ENCODE results near the gene NACC2. TPM values are rescaled to one million over a fixed set of nuclear protein-coding genes. Genes with fewer than 3 reads are reported as not detected.

Gene NACC2
- total RNA-seq, 2 donors from 2014 or later, result 24.5 to 55.2 TPM

- Histone ChIP-seq H3K27me3 (replicated peaks; ENCODE audit: insufficient read depth) (no peaks in the 10 kb centered on the region), H3K36me3 (no peaks in the 10 kb centered on the region), H3K9me3 (no peaks in the 10 kb centered on the region), H3K4me3 (peak overlapping the region; percentile 86 to 97), H3K27ac (peak overlapping the region; percentile 82 to 87), H3K4me1 (replicated peaks) (peaks cover 3% of the 10 kb centered on the region)
- DNase-seq (ENCODE audit: low spot score), result no peak
- intact Hi-C loops (cut with DNase I), result loop anchor here (5.0 to 10.0 kb wide), 3 partner anchors 53 to 356 kb away; partner anchors contain the start of gene CAMSAP1
- TF ChIP-seq CTCF (IDR thresholded peaks at IDR 0.05) (no peak), POLR2A (IDR thresholded peaks at IDR 0.05) (peak; percentile 48), POLR2AphosphoS5 (IDR thresholded peaks at IDR 0.05) (no peak)
- under 1% methylated on average over 32 of the region's 74 CpGs for WGBS
Measured at GRCh38 chr9:135960411-135961276, 134.4 kb downstream of the NACC2 start.

GRCh38 chr9:135959814-135960213, 135.3 kb downstream of the NACC2 start:
- Histone ChIP-seq H3K4me3 (peak overlapping the region; percentile 86 to 97), H3K9me3 (no peaks in the 10 kb centered on the region), H3K27ac (peak overlapping the region; percentile 82 to 87), H3K36me3 (no peaks in the 10 kb centered on the region), H3K27me3 (replicated peaks; ENCODE audit: insufficient read depth) (no peaks in the 10 kb centered on the region), H3K4me1 (replicated peaks) (peaks cover 3% of the 10 kb centered on the region)
- intact Hi-C loops (cut with DNase I), result loop anchor here (5.0 to 10.0 kb wide), 3 partner anchors 53 to 355 kb away; partner anchors contain the start of gene CAMSAP1
- no peak for DNase-seq (ENCODE audit: low spot score)
- 26% methylated on average over 9 of the region's 9 CpGs for WGBS
- TF ChIP-seq CTCF (IDR thresholded peaks at IDR 0.05) (no peak), POLR2AphosphoS5 (IDR thresholded peaks at IDR 0.05) (no peak)

GRCh38 chr9:135958485-135958884, 136.6 kb downstream of the NACC2 start:
- Histone ChIP-seq H3K4me1 (replicated peaks) (peaks cover 3% of the 10 kb centered on the region), H3K36me3 (no peaks in the 10 kb centered on the region), H3K9me3 (no peaks in the 10 kb centered on the region), H3K27ac (no peak overlapping the region), H3K27me3 (replicated peaks; ENCODE audit: insufficient read depth) (no peaks in the 10 kb centered on the region), H3K4me3 (no peak overlapping the region)
- 91% methylated on average over 12 of the region's 12 CpGs for WGBS
- no peak for DNase-seq (ENCODE audit: low spot score)
- TF ChIP-seq POLR2A (IDR thresholded peaks at IDR 0.05) (no peak), POLR2AphosphoS5 (IDR thresholded peaks at IDR 0.05) (no peak), CTCF (IDR thresholded peaks at IDR 0.05) (no peak)
- intact Hi-C loops (cut with DNase I), result no loop called here

- intact Hi-C loops (cut with DNase I), result no loop called here
- Histone ChIP-seq H3K36me3 (no peaks in the 10 kb centered on the region), H3K4me3 (no peak overlapping the region), H3K4me1 (replicated peaks) (peaks cover 9% of the 10 kb centered on the region), H3K9me3 (no peaks in the 10 kb centered on the region), H3K27me3 (replicated peaks; ENCODE audit: insufficient read depth) (no peaks in the 10 kb centered on the region), H3K27ac (no peak overlapping the region)
- no peak for DNase-seq (ENCODE audit: low spot score)
- 80% methylated on average over 9 of the region's 9 CpGs for WGBS
- TF ChIP-seq CTCF (IDR thresholded peaks at IDR 0.05) (no peak), POLR2AphosphoS5 (IDR thresholded peaks at IDR 0.05) (no peak), POLR2A (IDR thresholded peaks at IDR 0.05) (no peak)
Measured at GRCh38 chr9:135957431-135957830, 137.7 kb downstream of the NACC2 start.

- Histone ChIP-seq H3K36me3 (no peaks in the 10 kb centered on the region), H3K4me1 (replicated peaks) (peaks cover 9% of the 10 kb centered on the region), H3K27ac (no peak overlapping the region), H3K9me3 (no peaks in the 10 kb centered on the region), H3K27me3 (replicated peaks; ENCODE audit: insufficient read depth) (no peaks in the 10 kb centered on the region), H3K4me3 (no peak overlapping the region)
- no peak for TF ChIP-seq POLR2A (IDR thresholded peaks at IDR 0.05)
- no peak for TF ChIP-seq POLR2AphosphoS5 (IDR thresholded peaks at IDR 0.05)
- no peak for TF ChIP-seq CTCF (IDR thresholded peaks at IDR 0.05)
- intact Hi-C loops (cut with DNase I), result no loop called here
- DNase-seq (ENCODE audit: low spot score), result no peak
- 96% methylated on average over 8 of the region's 8 CpGs for WGBS
Measured at GRCh38 chr9:135956802-135957174, 138.3 kb downstream of the NACC2 start.

All from prostate gland (tissue), 2 donors.